Stimulated activated CD8-positive, alpha-beta memory T cell treated with anti-CD3 and anti-CD28 coated beads, Interleukin-7, amount 100 ng/mL, for 4 hours (primary cell): Measurements from ENCODE around the gene ST7.

ENCODE experiments used
- DNase-seq, 2 donors: peaks; one replicate each; pipeline ENCODE4 v3.0.0-alpha.2; 2020; ENCODE audit warnings: low read depth in 2 of 2

ST7 gene

DNA sequence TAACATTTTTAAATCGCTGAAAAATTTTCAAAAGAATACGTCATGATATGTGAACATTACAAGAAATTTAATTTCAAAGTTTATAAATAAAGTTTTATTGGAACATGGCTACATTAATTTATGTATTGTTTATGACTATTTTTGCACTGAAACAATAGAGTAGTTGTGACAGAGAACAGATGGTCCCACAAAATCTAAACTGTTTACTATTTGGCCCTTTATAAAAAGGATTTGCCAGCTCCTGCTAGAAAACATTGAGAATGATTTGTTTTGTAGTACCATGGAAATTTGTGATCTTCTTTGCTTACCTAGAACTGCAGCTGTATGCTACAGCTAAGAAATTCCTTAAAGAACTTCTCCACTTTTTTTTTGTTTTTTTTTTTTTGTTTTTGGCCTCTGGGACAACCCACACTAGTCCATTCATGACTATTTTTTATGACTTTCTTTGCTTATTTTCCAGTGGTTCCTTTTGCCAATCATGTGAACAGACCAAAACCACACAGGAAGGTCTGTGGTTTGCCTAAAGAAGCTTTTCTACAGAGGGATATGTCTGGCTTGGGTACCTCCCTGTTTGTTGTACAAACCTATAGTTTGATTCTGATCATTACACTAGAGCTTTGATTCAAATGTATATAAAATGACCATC is 55.7 kb downstream of the ST7 start:
- DNase-seq: peak in 1 of 2 donors; percentile 7

- DNase-seq: no peak
These were observed 56.5 kb downstream of the ST7 start for GRCh38 chr7:117009705-117010361.

- no peak for DNase-seq
These were observed 57.3 kb downstream of the ST7 start for GRCh38 chr7:117010375-117011133.

- no peak for DNase-seq
These were observed 58.3 kb downstream of the ST7 start for GRCh38 chr7:117011419-117012260.

- DNase-seq: no peak
These were observed 59.0 kb downstream of the ST7 start for GRCh38 chr7:117012284-117012683.

DNA sequence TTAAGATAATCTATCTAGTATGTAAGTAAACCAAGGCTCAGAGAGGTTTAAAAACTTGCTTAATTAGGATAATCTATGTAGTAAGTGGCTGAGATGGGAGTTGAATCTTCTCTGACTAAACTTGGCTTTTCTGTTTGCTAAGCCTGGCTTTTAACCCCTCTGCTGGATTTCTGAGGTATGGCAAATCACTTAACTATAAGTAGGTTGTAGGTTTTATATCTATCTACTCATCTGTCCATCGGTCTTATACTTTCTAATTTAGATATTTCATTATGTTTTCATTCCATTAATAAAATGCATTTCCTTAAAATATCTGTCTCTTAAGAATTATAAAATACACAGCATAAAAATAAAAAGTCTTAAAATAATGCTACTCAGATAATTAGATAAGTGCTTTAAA is 59.4 kb downstream of the ST7 start:
- no peak for DNase-seq

GRCh38 chr7:117014099-117014656 is 60.9 kb downstream of the ST7 start:
- no peak for DNase-seq

DNA sequence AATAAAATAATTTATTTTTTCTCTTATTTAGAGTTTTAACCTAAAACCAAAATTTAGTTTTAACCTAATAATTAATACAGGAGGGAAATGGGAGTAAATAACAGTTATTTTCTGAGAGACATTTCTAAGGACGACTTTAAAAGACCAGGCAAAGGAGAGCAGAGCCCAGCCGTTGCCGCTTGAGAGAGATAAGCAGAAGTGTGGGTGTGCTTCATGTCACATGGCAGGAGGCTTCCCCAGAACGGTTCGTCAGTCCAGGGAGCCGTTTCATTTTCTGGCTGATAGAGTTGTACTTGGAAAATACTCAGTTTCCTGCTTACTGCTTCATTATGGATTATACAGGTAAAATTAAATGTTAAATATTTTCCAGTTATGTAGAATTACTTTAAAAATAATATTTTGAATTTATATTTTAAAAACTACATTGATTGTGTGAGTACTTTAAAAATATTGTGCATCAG is 61.4 kb downstream of the ST7 start:
- DNase-seq: no peak

GRCh38 chr7:117015258-117016184 is 62.2 kb downstream of the ST7 start:
- no peak for DNase-seq

DNA sequence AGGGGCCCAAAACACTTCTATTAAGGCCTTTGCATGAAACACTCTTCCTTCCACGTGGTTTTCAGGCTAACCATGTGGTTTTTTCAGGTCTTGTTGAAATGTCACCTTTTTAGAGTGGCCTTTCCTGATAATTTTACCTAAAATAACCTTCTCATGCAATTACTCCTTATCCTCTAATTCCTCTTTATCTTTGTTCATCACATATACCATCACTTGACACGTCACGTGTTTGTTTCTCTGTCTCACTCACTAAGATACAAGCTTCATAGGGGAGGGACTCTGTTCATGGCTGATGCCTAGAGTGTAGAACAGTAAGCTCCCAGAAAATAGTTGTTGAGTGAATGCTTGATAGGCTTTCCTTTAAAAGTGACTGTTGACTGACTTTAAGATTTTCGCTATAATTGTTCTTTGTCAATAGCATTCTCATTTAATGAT is 63.7 kb downstream of the ST7 start:
- DNase-seq: no peak

- DNase-seq: no peak
These were observed 64.5 kb downstream of the ST7 start for GRCh38 chr7:117017702-117018266.

- no peak for DNase-seq
These were observed 65.4 kb downstream of the ST7 start for GRCh38 chr7:117018713-117019112.

DNA sequence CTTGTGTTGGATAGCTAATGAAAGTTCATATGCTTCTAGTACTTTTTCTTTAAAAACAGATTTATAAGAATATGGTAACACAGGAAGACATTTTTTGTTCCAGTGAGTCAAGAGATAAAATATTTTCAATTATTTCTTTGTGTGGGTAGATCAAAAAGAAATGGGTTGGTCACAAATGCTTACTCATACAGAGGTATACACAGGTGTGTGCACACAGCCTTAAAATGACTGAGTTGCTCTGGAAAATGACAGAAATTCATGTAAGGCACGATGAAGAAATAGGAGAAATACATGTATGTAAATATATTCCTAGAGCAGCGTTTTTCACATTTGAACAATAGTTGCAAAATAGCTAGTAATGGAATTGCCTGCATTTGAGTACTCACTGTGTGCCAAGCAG is 66.0 kb downstream of the ST7 start:
- DNase-seq: no peak

DNA sequence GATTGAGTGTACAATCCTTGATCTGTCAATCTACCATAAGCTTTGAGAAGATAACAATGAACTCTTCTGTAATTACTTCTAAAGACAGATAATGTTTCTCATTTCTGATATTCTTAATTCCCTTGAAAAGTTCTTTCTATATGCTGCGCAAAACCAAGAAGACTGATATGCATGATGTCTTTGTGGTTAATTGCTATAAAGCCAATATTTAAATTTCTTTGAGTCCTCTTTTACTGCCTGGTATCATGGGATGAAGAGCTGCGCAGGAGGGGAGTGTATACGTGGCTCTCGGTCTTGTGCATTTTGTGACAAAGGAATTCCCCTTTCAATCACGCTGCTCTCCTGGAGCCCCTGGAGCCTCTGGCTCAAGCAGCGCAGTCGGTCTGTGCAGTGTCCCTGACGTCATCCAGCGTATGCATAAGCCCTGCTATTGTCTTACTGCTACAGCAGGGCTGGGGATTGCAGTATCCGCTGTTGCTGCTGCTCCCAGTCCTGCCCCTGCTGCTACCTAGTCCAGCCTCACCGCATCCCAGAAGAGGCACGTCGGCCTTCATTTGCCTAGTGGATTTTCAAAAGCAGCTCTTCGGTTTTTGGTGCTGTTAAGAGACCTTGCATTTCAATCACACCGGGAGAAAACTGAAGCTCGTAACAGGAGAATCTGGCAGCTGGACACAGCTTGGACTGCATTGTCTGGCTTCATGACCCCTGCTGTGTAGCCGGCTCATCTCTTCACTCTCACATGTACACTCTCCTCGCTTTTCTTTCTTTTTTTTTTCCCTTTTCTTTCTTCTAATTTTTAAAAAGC is 66.7 kb downstream of the ST7 start:
- DNase-seq: no peak

DNA sequence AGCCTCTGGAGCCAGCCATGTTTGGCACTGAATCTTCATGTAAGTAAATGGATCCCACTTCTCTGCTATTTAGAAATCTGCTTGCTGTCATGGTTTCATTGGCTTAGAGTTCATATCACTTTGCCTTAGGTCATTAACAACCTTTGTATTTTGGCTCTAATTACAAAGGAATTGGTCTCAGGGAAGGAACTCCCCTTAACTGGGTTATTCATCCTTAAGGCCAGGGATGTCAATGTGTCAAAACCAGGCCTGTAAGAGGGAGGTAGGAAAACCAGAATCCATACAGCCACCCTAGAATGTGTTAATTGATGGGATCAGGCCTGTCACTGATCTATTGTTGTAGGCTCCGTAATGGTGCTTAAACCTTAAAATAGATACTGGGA is 67.3 kb downstream of the ST7 start:
- DNase-seq: no peak

DNA sequence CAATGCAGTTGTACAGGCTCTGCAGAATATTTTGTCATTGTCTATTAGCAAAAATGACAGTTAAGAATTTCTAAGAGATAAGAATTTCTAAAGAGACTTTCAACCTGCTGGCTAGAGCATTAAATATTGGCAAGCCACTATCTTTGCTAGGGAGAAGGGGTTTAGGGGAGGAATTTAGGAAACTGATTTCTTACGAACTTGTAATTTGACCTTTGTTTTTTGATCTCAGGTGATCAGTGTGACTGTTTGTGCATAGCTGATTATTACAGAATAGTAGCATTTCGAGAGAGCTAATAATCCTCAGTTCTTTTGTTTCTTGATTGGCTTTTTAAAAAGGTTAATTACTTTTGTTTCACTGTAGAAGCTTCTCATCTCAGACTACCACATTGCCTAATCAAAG is 68.1 kb downstream of the ST7 start:
- no peak for DNase-seq

- no peak for DNase-seq
These were observed 68.7 kb downstream of the ST7 start for GRCh38 chr7:117021986-117022385.

- DNase-seq: no peak
These were observed 70.1 kb downstream of the ST7 start for GRCh38 chr7:117023325-117023854.

- DNase-seq: no peak
These were observed 71.5 kb downstream of the ST7 start for GRCh38 chr7:117024811-117025210.
